GM20431 (cell line): Measurements from ENCODE around the gene SAMD10.

Experiments
- in situ Hi-C: fragments of 300-500 bp; cut with MseI, MboI; formaldehyde crosslinking; loops from one replicate; pipeline ENCODE4 v1.15.0; 2020; ENCODE audit warnings: low sequenced_read_pairs; ENCODE audit not compliant: unreplicated experiment

The SAMD10 gene

GRCh38 chr20:63945031-63945658 is 34.3 kb downstream of the SAMD10 start:
- in situ Hi-C loops: no loop called here

- in situ Hi-C loops: no loop called here
These were observed 35.1 kb downstream of the SAMD10 start for GRCh38 chr20:63944078-63944941.

GRCh38 chr20:63943808-63944077 is 35.7 kb downstream of the SAMD10 start:
- in situ Hi-C loops: no loop called here

GRCh38 chr20:63942969-63943807 is 36.3 kb downstream of the SAMD10 start:
- in situ Hi-C loops: no loop called here

- in situ Hi-C loops: no loop called here
These were observed 37.0 kb downstream of the SAMD10 start for GRCh38 chr20:63942250-63942951.

GRCh38 chr20:63941282-63942081 is 38.0 kb downstream of the SAMD10 start:
- in situ Hi-C loops: no loop called here

- in situ Hi-C loops: no loop called here
These were observed 38.8 kb downstream of the SAMD10 start for GRCh38 chr20:63940472-63941266.

- in situ Hi-C loops: no loop called here
These were observed 39.4 kb downstream of the SAMD10 start for GRCh38 chr20:63940071-63940471.

GRCh38 chr20:63939061-63939935 is 40.1 kb downstream of the SAMD10 start:
- in situ Hi-C loops: no loop called here

- in situ Hi-C loops: no loop called here
These were observed 41.8 kb downstream of the SAMD10 start for GRCh38 chr20:63937596-63937995.

GRCh38 chr20:63935447-63935846 is 44.0 kb downstream of the SAMD10 start:
- in situ Hi-C loops: no loop called here

- in situ Hi-C loops: no loop called here
These were observed 45.0 kb downstream of the SAMD10 start for GRCh38 chr20:63934271-63935068.

- in situ Hi-C loops: no loop called here
These were observed 45.8 kb downstream of the SAMD10 start for GRCh38 chr20:63933646-63934045.

- in situ Hi-C loops: no loop called here
These were observed 46.8 kb downstream of the SAMD10 start for GRCh38 chr20:63932606-63933160.

GRCh38 chr20:63931735-63932134 is 47.7 kb downstream of the SAMD10 start:
- in situ Hi-C loops: no loop called here

GRCh38 chr20:63930971-63931553 is 48.4 kb downstream of the SAMD10 start:
- in situ Hi-C loops: no loop called here
